ENCODE results near the gene LHPP.

LHPP gene

DNA sequence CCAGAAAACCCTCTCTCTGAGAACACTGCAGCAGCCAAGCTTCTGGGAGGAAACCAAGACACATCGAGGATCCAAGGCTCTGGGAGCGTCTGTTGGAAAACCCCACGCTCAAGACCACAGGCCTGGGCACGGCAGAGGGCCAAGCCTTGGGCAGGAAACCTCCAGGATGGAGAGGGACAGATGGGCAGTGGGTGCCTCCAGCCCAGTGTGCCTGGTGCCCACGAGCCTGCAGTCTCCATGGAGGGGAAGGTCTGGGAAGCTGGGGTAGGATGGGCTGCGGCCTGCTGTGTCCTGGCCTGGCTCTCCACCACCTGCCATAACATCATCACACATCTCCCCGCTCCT, 186.5 kb downstream of the LHPP start:
- Histone ChIP-seq H3K4me3 (ENCODE audit: low read length) (peak overlapping the region; percentile 53), H3K9me3 (ENCODE audit: control insufficient read depth, insufficient read depth, low read length) (no peaks in the 10 kb centered on the region), H3K4me2 (ENCODE audit: low read length) (peak overlapping the region; percentile 59), H3K27me3 (ENCODE audit: control insufficient read depth, low read length) (no peaks in the 10 kb centered on the region), H3K79me2 (ENCODE audit: control insufficient read depth, low read length) (peaks cover 63% of the 10 kb centered on the region), H4K20me1 (ENCODE audit: control insufficient read depth, insufficient read depth, low read depth, low read length) (peaks cover 7% of the 10 kb centered on the region; the same call in 1 of the 2 replicates), H3K27ac (ENCODE audit: low read depth, low read length) (peak overlapping the region; percentile 8; the same call in 1 of the 2 replicates), H3K9me2 (replicated peaks; ENCODE audit: control insufficient read depth, low read length) (no peaks in the 10 kb centered on the region), H3F3A (ENCODE audit: control insufficient read depth, insufficient read depth) (no peaks in the 10 kb centered on the region), H3K4me1 (ENCODE audit: control insufficient read depth, low read length) (peaks cover 44% of the 10 kb centered on the region), H3K36me3 (ENCODE audit: control insufficient read depth, low read length) (peaks cover 15% of the 10 kb centered on the region)
- TF ChIP-seq, protein P1, sequence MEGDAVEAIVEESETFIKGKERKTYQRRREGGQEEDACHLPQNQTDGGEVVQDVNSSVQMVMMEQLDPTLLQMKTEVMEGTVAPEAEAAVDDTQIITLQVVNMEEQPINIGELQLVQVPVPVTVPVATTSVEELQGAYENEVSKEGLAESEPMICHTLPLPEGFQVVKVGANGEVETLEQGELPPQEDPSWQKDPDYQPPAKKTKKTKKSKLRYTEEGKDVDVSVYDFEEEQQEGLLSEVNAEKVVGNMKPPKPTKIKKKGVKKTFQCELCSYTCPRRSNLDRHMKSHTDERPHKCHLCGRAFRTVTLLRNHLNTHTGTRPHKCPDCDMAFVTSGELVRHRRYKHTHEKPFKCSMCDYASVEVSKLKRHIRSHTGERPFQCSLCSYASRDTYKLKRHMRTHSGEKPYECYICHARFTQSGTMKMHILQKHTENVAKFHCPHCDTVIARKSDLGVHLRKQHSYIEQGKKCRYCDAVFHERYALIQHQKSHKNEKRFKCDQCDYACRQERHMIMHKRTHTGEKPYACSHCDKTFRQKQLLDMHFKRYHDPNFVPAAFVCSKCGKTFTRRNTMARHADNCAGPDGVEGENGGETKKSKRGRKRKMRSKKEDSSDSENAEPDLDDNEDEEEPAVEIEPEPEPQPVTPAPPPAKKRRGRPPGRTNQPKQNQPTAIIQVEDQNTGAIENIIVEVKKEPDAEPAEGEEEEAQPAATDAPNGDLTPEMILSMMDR (IDR thresholded peaks at IDR 0.05; ENCODE audit: low read depth, low read length, poor library complexity, severe bottlenecking): no peak
- TF ChIP-seq EZH2phosphoT487 (IDR thresholded peaks at IDR 0.05; ENCODE audit: borderline replicate concordance, low read length): no peak

DNA sequence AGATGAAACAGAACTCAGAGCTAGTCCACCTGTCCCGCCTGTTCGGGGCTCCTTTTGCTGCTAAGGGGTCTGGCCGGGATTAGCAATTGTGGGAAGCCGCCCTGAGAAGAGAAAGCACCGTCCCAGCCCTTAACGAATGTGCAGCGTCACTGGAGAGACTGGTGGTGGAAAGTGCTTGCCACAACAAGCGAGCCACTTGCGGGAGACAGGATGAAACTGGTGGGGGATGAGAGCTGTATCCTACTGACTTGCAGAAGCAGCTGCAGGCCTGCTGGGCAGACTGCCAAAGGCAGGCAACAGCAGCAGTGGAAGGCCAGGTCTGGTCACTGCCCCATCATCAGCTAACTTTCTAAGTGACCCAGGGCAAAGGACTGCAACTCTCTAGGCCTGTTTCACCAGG, 187.1 kb downstream of the LHPP start:
- TF ChIP-seq, protein P1 (IDR thresholded peaks at IDR 0.05; ENCODE audit: low read depth, low read length, poor library complexity, severe bottlenecking): no peak
- TF ChIP-seq EZH2phosphoT487 (IDR thresholded peaks at IDR 0.05; ENCODE audit: borderline replicate concordance, low read length): no peak
- no peak overlapping the region for H3K4me3 ChIP-seq (ENCODE audit: low read length)
- H3K9me2 ChIP-seq (replicated peaks; ENCODE audit: control insufficient read depth, low read length): no peaks in the 10 kb centered on the region
- no peaks in the 10 kb centered on the region for H3K27me3 ChIP-seq (ENCODE audit: control insufficient read depth, low read length)
- peaks cover 15% of the 10 kb centered on the region for H3K36me3 ChIP-seq (ENCODE audit: control insufficient read depth, low read length)
- no peaks in the 10 kb centered on the region for H3K9me3 ChIP-seq (ENCODE audit: control insufficient read depth, insufficient read depth, low read length)
- peaks cover 63% of the 10 kb centered on the region for H3K79me2 ChIP-seq (ENCODE audit: control insufficient read depth, low read length)
- no peaks in the 10 kb centered on the region for H3F3A ChIP-seq (ENCODE audit: control insufficient read depth, insufficient read depth)
- peak overlapping the region; percentile 59 for H3K4me2 ChIP-seq (ENCODE audit: low read length)
- H4K20me1 ChIP-seq (ENCODE audit: control insufficient read depth, insufficient read depth, low read depth, low read length): peaks cover 7% of the 10 kb centered on the region; the same call in 1 of the 2 replicates
- H3K4me1 ChIP-seq (ENCODE audit: control insufficient read depth, low read length): peaks cover 44% of the 10 kb centered on the region
- no peak overlapping the region for H3K27ac ChIP-seq (ENCODE audit: low read depth, low read length)

DNA sequence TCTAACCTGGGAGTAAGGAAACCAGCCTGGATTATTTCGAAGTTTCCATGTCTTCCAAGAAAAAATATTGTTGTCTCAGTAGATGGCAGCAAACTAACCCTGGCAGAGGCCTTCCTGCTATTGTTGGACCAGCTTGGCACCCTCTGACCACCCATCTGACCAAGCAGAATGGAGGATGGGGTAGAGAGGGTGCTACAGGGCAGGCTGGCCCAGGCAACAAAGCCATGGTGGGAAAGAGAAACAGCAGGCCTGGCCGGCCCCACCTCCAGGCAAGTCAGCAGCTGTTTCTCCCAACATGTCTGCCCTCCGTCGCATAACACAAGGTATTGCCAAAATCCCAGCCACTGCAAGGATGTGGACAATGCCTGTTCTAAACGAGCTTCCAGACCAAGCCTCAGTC, 187.6 kb downstream of the LHPP start:
- Histone ChIP-seq H3K9me2 (replicated peaks; ENCODE audit: control insufficient read depth, low read length) (no peaks in the 10 kb centered on the region), H3K4me3 (ENCODE audit: low read length) (no peak overlapping the region), H3K4me2 (ENCODE audit: low read length) (no peak overlapping the region), H3K4me1 (ENCODE audit: control insufficient read depth, low read length) (peaks cover 44% of the 10 kb centered on the region), H3K27ac (ENCODE audit: low read depth, low read length) (no peak overlapping the region), H3K9me3 (ENCODE audit: control insufficient read depth, insufficient read depth, low read length) (no peaks in the 10 kb centered on the region), H3K79me2 (ENCODE audit: control insufficient read depth, low read length) (peaks cover 61% of the 10 kb centered on the region), H4K20me1 (ENCODE audit: control insufficient read depth, insufficient read depth, low read depth, low read length) (peaks cover 7% of the 10 kb centered on the region; the same call in 1 of the 2 replicates), H3K27me3 (ENCODE audit: control insufficient read depth, low read length) (no peaks in the 10 kb centered on the region), H3F3A (ENCODE audit: control insufficient read depth, insufficient read depth) (no peaks in the 10 kb centered on the region), H3K36me3 (ENCODE audit: control insufficient read depth, low read length) (peaks cover 15% of the 10 kb centered on the region)
- TF ChIP-seq, protein P1 (IDR thresholded peaks at IDR 0.05; ENCODE audit: low read depth, low read length, poor library complexity, severe bottlenecking): no peak
- TF ChIP-seq EZH2phosphoT487 (IDR thresholded peaks at IDR 0.05; ENCODE audit: borderline replicate concordance, low read length): no peak
